ENCODE results near the gene DOCK2.

DNA sequence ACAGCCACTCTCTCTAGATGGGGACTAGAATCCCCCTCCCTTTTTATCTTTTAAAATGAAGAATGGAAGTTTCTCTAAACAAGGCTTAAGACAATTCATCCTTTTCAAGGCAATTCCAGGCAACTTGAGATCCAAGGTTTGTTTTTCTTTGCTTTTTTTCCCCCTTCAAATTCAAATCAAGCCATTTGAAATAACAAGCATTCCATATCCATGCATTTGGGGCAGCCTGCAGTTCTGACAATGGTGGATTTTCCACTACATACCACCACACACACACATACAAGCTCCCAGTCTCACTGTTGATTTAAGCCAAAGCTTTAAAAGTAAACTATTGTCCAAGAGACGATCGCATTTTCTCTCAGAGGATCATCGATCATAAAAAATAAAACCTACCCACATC, 342.8 kb downstream of the DOCK2 start:
- no peak for TF ChIP-seq EZH2phosphoT487 (IDR thresholded peaks at IDR 0.05; ENCODE audit: borderline replicate concordance)
- TF ChIP-seq, protein P1, sequence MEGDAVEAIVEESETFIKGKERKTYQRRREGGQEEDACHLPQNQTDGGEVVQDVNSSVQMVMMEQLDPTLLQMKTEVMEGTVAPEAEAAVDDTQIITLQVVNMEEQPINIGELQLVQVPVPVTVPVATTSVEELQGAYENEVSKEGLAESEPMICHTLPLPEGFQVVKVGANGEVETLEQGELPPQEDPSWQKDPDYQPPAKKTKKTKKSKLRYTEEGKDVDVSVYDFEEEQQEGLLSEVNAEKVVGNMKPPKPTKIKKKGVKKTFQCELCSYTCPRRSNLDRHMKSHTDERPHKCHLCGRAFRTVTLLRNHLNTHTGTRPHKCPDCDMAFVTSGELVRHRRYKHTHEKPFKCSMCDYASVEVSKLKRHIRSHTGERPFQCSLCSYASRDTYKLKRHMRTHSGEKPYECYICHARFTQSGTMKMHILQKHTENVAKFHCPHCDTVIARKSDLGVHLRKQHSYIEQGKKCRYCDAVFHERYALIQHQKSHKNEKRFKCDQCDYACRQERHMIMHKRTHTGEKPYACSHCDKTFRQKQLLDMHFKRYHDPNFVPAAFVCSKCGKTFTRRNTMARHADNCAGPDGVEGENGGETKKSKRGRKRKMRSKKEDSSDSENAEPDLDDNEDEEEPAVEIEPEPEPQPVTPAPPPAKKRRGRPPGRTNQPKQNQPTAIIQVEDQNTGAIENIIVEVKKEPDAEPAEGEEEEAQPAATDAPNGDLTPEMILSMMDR (conservative IDR thresholded peaks at IDR 0.05; ENCODE audit: low read length) = no peak

Measured in Loucy (cell line).